EH (cell line): ENCODE results near the gene NEGR1.
A peak's percentile ranks its signal among the peaks of the same experiment; 100 is the strongest.

Experiments used
- DNase-seq: peaks from one replicate; pipeline ENCODE4 v3.0.0-alpha.2; 2015; ENCODE audit warnings: low read depth

Gene NEGR1

DNA sequence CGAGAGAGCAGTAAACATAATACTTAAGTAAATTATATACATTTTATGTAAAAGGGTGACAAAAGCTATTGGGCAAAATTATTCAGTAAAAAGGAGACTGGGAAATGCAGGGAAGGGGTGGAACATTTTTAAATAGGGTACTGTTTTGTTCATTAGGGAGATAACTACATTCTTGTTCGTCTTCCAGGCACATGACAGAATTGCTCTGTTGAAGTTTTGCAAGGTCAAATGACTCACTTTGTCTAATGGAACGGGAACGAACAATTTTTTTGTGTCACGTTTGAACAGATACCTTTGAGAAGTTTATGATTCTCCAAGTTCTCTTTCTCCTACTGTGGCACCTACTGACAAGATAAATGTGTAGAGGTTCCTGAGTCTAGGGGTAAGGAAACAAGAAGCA is 819.2 kb downstream of the NEGR1 start:
- peak; percentile 29 for DNase-seq

DNA sequence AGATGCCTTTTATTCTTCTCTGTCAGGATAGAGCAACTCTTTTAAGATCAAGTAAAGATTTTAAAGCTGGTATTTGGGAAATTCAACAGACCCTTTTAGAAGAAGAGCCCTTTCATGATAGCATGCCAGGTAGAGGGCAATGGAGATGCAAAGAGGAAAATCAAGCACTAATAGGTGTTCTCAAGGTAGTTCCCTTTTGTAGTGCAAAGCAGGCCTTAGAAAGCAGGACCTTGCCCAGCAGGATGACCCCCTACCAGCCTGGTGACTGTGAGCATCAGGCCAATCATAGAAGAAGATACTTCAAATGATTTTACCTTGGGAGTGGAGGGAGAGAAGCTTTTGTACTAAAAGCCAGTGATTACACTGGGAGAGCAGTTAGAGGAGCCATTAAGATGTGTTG is 820.1 kb downstream of the NEGR1 start:
- no peak for DNase-seq

- DNase-seq: no peak
Measured at GRCh38 chr1:71461416-71461815, 820.9 kb downstream of the NEGR1 start.

- no peak for DNase-seq
Measured at GRCh38 chr1:71448444-71448843, 833.9 kb downstream of the NEGR1 start.

DNA sequence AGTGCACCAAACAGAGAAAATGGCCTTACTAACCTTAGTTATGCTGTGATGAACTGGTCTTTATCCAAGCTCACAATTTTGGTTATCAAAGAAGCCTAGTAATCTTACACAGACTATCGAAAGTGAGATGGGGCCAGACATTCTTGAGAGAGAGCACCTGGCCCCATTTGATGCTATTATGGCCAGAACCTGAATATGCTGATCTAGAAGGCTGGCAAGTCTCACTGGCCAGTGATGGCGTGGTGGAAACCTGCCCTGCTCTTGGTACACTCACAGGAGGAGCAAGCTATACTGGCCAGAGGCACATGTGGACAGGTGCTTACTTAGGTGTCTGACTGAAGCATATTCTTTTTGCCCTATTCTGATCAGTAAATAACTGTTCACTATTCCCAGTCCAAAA is 843.7 kb downstream of the NEGR1 start:
- no peak for DNase-seq

- DNase-seq: no peak
Measured at GRCh38 chr1:71435951-71436350, 846.4 kb downstream of the NEGR1 start.

DNA sequence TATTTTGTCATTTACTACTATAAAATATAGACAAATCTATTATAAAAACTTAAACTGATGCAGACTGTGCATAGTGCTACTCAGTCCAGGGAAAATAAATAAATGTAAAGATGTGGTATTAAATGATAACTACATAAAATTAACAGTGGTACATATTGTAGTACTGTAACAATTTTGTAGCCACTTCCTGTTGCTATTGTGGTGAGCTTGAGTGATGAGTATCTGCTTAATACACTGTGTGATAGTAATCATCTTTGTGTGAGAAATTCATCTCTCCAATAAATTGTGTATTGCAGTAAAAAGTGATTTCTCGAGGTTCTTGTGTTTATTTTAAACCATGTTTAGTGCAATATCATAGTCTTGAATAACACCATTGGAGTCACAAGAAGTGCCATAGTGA is 848.1 kb downstream of the NEGR1 start:
- no peak for DNase-seq

- no peak for DNase-seq
Measured at GRCh38 chr1:71428029-71428428, 854.3 kb downstream of the NEGR1 start.

GRCh38 chr1:71427066-71427465 is 855.3 kb downstream of the NEGR1 start:
- DNase-seq: no peak

DNA sequence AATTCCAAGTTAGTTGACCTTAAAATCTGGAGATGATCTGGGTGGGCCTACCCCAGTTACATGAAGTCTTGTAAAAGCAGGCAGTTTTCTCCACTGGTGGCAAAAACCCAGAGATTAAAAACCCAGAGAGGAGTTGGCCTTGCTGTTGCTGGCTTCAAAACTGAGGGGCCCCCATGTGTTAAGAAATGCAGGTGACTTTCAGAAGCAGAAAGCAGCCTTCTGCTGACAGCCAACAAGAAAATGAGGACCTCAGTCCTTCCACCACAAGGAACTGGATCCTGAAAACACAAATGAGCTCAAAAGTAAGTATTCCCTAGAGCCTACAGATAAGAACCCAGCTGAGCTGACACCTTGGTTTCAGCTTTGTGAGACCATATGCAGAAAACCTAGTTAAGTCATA is 857.8 kb downstream of the NEGR1 start:
- no peak for DNase-seq

DNA sequence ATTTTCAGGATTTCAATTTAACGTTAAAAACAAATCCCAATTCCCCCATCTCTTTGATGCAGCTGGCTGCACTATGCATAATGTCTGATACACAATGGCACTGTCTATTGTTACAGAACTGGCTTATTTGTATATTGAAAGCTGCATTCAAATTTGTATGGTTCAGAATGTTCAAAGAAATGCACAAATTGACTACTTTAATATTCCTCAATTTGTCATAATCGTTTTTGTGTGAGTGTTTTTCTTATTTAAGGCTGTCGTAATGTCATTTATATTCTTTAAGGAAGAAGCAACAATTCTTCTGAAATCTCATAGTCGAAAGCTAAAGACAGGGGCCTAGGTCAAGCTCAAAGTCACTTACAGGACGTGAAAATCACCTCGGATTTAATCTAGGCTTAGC is 860.1 kb downstream of the NEGR1 start:
- no peak for DNase-seq

DNA sequence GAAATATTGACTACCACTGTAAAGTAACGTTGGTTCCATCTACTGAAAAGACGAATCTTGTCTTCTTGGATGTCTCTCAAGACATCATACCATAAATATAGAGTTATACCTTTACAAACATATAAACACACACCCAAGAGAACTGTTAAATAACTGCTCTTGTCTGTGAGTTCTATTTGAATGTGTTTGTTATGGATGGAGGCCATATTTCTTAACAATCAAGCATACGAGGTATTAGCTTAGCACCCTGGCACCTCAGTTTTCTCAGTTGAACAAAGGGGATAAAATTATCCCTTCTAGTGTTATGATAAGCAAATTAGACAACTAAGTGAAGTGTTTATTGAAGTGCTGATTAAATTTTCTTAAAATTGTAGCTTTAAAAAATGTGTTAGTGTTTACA is 864.9 kb downstream of the NEGR1 start:
- no peak for DNase-seq

DNA sequence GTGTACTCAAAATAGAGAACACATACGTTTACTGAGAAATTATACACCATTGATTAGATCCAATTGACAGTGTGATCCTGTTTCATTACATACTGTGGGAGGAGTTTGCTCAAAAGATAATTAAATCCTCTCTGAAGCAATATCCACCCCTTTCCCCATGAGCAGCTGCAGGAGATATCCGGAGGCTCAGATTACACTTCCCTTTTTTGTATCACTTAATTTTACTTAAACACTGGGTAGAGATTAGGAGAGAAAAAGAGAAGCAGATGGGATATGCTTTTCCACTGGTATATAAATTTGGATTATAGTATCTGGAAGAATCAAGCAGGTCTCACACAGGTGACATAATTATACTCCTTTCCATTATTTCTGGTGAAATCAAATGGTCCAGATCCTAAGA is 868.2 kb downstream of the NEGR1 start:
- DNase-seq: no peak

DNA sequence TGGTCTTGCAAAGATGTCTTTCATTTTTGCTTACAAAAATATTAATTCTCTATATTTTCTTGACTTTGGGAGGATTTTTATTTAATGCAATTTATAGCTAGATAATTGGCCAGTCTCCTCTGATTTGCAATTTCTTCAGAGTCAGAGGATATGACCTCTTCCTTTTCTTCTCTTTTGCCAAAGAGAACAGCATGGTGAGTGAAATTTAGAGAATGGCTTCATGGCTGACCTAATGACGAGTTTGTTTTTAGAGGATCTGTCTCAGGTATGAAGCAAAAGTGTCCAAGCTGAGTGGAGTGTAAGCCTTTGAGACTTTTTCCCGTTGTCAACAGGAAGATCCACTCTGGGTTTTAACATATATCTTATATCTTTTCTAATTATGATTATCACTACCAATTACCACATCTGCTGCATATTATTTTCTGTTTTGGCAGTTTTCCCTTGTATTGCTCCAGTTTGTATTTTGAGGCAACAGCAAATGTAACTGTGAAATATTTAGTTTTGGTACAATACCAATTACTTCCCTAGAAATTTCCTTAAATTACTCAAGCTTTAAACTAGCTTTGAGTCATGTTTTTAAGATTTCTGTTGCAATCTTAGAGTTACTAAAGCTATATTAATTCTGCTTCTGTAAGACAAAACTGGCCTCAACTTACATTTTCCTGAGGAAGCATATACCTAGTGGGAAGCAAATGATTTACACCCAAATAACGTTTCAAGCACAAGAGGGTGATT is 868.7 kb downstream of the NEGR1 start:
- no peak for DNase-seq

DNA sequence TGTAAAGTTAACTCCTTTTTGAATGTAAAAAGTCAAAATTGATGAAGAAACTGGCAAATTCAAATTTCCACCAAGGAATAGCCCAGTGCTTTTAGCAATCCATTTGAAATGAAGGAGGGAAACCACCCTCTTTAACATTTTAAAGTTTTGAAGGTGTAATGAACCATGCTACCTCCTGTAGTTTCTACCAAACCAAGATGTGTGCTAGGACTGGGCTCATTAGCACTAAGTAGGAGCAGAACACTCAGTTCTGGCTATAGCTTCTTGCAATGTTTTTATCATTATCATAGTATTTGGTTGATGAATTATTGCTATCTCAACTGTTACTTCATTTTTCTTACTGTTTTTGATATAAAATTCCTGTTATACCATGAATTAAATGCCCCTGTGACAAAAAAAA is 882.3 kb downstream of the NEGR1 start:
- DNase-seq: no peak

GRCh38 chr1:71399594-71399993 is 882.7 kb downstream of the NEGR1 start:
- no peak for DNase-seq

DNA sequence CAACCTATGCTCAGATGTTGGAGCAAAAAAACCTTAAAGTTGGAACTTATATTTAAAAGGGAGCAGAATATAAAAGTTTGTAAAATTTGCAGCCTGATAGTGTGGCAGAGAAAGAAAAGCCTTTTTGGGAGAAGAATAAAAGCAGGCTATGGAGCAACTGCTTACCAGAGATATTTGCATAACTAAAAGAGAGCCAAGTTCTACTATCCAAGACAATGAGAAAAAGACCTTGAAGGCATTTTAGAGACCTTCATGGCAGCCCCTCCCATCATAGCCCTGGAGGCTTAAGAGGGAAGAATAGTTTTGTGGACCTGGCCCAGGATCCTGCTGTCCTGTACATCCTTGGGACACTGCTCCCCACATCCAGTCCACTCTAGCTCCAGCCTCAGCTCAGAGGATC is 889.0 kb downstream of the NEGR1 start:
- no peak for DNase-seq

GRCh38 chr1:71390518-71390917 is 891.8 kb downstream of the NEGR1 start:
- no peak for DNase-seq

GRCh38 chr1:71377886-71378285 is 904.5 kb downstream of the NEGR1 start:
- DNase-seq: no peak

DNA sequence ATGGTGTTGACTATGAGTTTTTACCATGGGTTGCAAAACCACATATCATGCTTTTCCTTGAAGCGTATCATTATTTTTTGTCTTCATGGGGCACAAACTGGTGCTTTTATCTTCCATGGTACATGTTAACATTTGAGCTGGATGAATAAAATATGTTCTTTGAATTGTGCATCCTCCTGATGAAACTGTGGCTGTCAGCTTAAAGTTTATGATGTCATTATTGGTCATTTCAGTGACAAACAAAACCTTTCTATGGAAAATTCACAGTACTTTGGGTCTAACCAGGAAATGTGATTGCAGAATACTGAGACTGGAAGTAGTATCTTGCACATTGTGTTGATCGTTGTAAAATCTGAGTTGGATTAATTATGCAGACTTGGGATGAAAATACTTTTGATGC is 909.8 kb downstream of the NEGR1 start:
- DNase-seq: no peak

DNA sequence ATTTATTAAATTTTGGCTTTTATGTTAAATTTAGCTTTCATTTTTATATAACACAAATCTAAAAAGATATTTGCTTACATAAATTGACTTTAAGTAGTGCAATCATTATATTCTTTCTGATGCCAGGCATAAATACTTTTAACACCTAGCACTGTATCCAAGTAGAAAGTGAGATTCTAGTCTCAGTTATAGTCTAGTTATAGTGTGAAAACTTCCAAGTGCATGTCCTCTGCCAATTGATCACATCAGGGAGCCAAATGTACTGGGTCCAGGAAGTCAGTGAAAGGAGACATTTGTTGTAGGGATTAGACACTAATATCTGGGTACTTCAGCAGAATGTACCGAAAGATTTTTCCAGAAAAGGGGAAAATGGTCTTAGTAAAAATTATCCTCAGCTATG is 910.8 kb downstream of the NEGR1 start:
- DNase-seq: no peak

DNA sequence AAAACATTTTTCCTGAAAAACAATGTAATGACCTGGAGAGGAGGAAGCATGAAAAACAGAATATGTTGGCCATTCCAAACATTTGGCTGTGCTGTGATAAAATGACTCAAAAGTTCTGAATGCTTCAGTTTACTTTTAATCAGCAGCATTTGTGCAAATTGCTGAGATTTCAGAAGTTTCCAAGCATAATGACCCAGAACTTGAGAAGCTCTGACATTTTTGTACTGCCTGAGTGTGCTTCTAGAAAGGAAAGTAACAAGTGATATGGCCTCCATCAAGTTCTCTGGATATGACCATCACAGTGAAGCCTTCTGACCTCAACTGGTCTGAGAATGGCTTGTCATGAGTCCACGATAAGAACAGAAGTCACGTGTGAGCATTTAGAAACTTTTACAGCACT is 918.1 kb downstream of the NEGR1 start:
- peak; percentile 12 for DNase-seq

DNA sequence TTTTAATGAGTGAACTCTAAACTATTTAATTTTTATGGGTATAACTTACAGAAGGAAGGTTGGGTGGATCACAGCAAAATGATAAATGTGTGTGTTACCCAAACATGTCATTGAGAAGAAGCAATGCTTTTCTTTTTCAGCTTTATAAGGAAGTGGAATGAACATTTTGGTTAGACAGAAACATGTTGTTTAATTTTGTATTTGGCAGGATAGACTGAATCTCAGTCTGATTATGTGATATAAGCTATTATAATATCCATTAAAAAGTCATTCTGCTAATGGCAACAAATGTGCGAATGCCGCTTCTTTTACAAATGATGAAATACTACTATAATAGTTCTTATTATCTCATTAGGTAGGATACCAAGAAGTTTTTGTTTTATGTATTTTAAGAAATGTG is 919.6 kb downstream of the NEGR1 start:
- DNase-seq: no peak

DNA sequence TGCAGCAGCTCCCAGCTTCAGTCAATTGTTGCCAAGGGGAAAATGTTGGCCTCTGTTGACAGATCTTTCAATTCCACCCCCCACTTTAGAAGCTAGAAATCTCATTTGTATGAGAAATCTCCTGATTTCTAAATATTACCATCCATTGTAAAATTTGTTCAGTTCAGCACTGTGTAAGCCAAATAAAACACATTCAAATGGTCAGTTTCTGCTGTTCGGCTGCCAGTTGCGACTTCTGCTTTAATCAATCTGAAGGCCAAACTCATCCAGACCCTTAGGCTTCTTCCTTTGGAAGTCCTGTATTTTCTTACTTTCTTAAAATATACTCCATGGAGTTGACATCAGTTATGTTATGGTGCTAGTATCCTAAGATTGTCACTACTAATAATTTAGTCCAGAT is 920.3 kb downstream of the NEGR1 start:
- no peak for DNase-seq

DNA sequence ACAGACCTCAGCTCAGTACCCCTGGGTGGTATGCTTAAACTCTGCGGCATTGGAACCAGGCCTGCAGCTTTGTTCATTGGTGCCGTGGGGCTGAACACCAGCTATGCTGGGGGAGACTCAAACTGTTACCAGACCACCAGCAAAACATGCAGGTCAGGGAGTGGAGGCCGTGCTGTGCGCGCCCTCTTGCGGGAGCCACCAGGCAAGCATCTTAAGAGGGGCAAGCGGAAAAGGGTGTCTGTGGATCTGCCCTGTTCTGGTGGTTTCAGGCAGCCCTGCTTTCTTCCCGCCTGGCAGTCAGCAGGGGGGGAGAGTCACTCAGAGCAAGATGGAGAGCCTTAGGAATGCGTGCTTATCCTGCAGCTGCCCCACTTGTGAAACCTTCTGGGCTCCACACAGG is 924.6 kb downstream of the NEGR1 start:
- no peak for DNase-seq
